ENCODE measurements around the gene GRM5. TPM values are rescaled to one million over a fixed set of nuclear protein-coding genes. Genes with fewer than 3 reads are reported as not detected.
"Not testable (repeated sequence)": the region's sequence is repeated elsewhere in the genome, so short reads cannot be mapped to it uniquely, and the experiment has no call there.

Gene GRM5
- total RNA-seq, 1 experiment from 2014 or later, result not detected

GRCh38 chr11:88861618-88862017 lies 204.2 kb downstream of the GRM5 start:
- H3K36me3 ChIP-seq (ENCODE audit: low read depth), result no peaks in the 10 kb centered on the region
- no peak overlapping the region for H2AFZ ChIP-seq
- no peaks in the 10 kb centered on the region for H3K9me2 ChIP-seq (ENCODE audit: insufficient read depth)
- H4K20me1 ChIP-seq (ENCODE audit: insufficient read depth), result no peaks in the 10 kb centered on the region
- no peak overlapping the region for H3K4me3 ChIP-seq
- no peaks in the 10 kb centered on the region for H3K27me3 ChIP-seq (ENCODE audit: insufficient read depth, low read depth)
- no peak overlapping the region for H3K27ac ChIP-seq
- no peaks in the 10 kb centered on the region for H3K4me1 ChIP-seq (replicated peaks; ENCODE audit: insufficient read depth)
- ChIA-PET POLR2A (ENCODE audit: unreplicated experiment) (no interaction called here), CTCF (no interaction called here)
- H3K9me3 ChIP-seq (ENCODE audit: insufficient read depth, low read depth), result no peaks in the 10 kb centered on the region
- no peak overlapping the region for H3K4me2 ChIP-seq
- no peak for DNase-seq
- TF ChIP-seq EZH2 (IDR thresholded peaks at IDR 0.05; ENCODE audit: low read depth) (no peak), CTCF (conservative IDR thresholded peaks at IDR 0.05) (no peak)
- no peaks in the 10 kb centered on the region for H3K79me2 ChIP-seq (ENCODE audit: low read depth)
- no peaks in the 10 kb centered on the region for H3F3A ChIP-seq (ENCODE audit: insufficient read depth, low read depth)
- intact Hi-C loops (cut with micrococcal nuclease; ENCODE audit: unreplicated experiment), result no loop called here
- BruUV-seq (replicated peaks), result no TSS peak

- H3K36me3 ChIP-seq (ENCODE audit: low read depth); H3K9me3 ChIP-seq (ENCODE audit: insufficient read depth, low read depth); CTCF ChIA-PET; H3F3A ChIP-seq (ENCODE audit: insufficient read depth, low read depth); DNase-seq; H3K27ac ChIP-seq; BruUV-seq (replicated peaks); H4K20me1 ChIP-seq (ENCODE audit: insufficient read depth); H3K4me1 ChIP-seq (replicated peaks; ENCODE audit: insufficient read depth); H3K27me3 ChIP-seq (ENCODE audit: insufficient read depth, low read depth); H2AFZ ChIP-seq; H3K9me2 ChIP-seq (ENCODE audit: insufficient read depth); POLR2A ChIA-PET (ENCODE audit: unreplicated experiment); intact Hi-C loops (cut with micrococcal nuclease; ENCODE audit: unreplicated experiment); H3K79me2 ChIP-seq (ENCODE audit: low read depth); H3K4me2 ChIP-seq; H3K4me3 ChIP-seq: not testable (repeated sequence)
These were observed 205.4 kb downstream of the GRM5 start for GRCh38 chr11:88860431-88860830.

GRCh38 chr11:88853963-88854362 lies 211.8 kb downstream of the GRM5 start:
- DNase-seq; H3K79me2 ChIP-seq (ENCODE audit: low read depth); intact Hi-C loops (cut with micrococcal nuclease; ENCODE audit: unreplicated experiment); H2AFZ ChIP-seq; H3K9me3 ChIP-seq (ENCODE audit: insufficient read depth, low read depth); H3K27me3 ChIP-seq (ENCODE audit: insufficient read depth, low read depth); H3K4me1 ChIP-seq (replicated peaks; ENCODE audit: insufficient read depth); H3K27ac ChIP-seq; H3K36me3 ChIP-seq (ENCODE audit: low read depth); BruUV-seq (replicated peaks); H3F3A ChIP-seq (ENCODE audit: insufficient read depth, low read depth); CTCF ChIA-PET; H3K4me3 ChIP-seq; H3K4me2 ChIP-seq; H4K20me1 ChIP-seq (ENCODE audit: insufficient read depth); H3K9me2 ChIP-seq (ENCODE audit: insufficient read depth): not testable (repeated sequence)
- POLR2A ChIA-PET (ENCODE audit: unreplicated experiment), result interaction anchor here (0.7 kb wide), 1 partner anchor 232 kb away, joined by 6 read pairs; no protein-coding TSS in a partner anchor

- H3K4me1 ChIP-seq (replicated peaks; ENCODE audit: insufficient read depth); H3K27me3 ChIP-seq (ENCODE audit: insufficient read depth, low read depth); H3K9me2 ChIP-seq (ENCODE audit: insufficient read depth); CTCF ChIA-PET; DNase-seq; H4K20me1 ChIP-seq (ENCODE audit: insufficient read depth); H3K27ac ChIP-seq; H3K36me3 ChIP-seq (ENCODE audit: low read depth); intact Hi-C loops (cut with micrococcal nuclease; ENCODE audit: unreplicated experiment); H3K4me2 ChIP-seq; H2AFZ ChIP-seq; POLR2A ChIA-PET (ENCODE audit: unreplicated experiment); H3K79me2 ChIP-seq (ENCODE audit: low read depth); BruUV-seq (replicated peaks); H3K9me3 ChIP-seq (ENCODE audit: insufficient read depth, low read depth); H3K4me3 ChIP-seq; H3F3A ChIP-seq (ENCODE audit: insufficient read depth, low read depth): not testable (repeated sequence)
These were observed 214.2 kb downstream of the GRM5 start for GRCh38 chr11:88851547-88851946.

GRCh38 chr11:88849773-88850172 lies 216.0 kb downstream of the GRM5 start:
- BruUV-seq (replicated peaks); H3K4me3 ChIP-seq; intact Hi-C loops (cut with micrococcal nuclease; ENCODE audit: unreplicated experiment); H3K4me1 ChIP-seq (replicated peaks; ENCODE audit: insufficient read depth); DNase-seq; H3K4me2 ChIP-seq; H3K9me2 ChIP-seq (ENCODE audit: insufficient read depth); POLR2A ChIA-PET (ENCODE audit: unreplicated experiment); CTCF ChIA-PET; H3K27ac ChIP-seq; H3K9me3 ChIP-seq (ENCODE audit: insufficient read depth, low read depth); H3F3A ChIP-seq (ENCODE audit: insufficient read depth, low read depth); H3K79me2 ChIP-seq (ENCODE audit: low read depth); H2AFZ ChIP-seq; H4K20me1 ChIP-seq (ENCODE audit: insufficient read depth); H3K36me3 ChIP-seq (ENCODE audit: low read depth); H3K27me3 ChIP-seq (ENCODE audit: insufficient read depth, low read depth): not testable (repeated sequence)

All from PC-9 (cell line).